ENCODE measurements around the gene LYSET. TPM values are rescaled to one million over a fixed set of nuclear protein-coding genes. Genes with fewer than 3 reads are reported as not detected.
"Not testable (repeated sequence)": the region's sequence is repeated elsewhere in the genome, so short reads cannot be mapped to it uniquely, and the experiment has no call there.

The LYSET gene
- total RNA-seq, 1 donor from 2014 or later, result 13.1 TPM

DNA sequence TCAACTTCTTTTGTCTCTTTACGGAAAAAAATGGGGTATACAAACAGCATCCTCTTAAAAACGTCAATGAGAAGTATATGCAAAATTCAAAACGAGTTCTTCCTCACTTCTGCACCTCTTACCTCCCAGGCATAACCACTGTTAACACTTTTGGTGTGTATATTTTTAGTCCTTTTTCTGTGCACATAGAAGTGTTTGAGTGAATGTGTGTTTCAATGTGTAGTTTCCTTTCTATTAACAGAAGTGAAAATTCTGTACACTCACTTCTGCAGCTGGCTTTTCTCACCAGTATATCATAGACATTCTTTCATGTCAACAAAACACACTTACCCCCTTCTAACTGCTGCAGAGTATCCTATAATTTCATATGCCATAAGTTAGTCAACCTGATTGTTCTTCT is 27.3 kb downstream of the LYSET start:
- Mint-ChIP-seq H3K4me3 (no peak overlapping the region), H3K4me1 (ENCODE audit: low read depth) (peaks cover 26% of the 10 kb centered on the region), H3K27me3 (ENCODE audit: insufficient read depth) (no peaks in the 10 kb centered on the region), H3K27ac (no peak overlapping the region), H3K9me3 (no peaks in the 10 kb centered on the region), H3K36me3 (ENCODE audit: low read depth) (peaks cover 29% of the 10 kb centered on the region)
- no peak for DNase-seq (ENCODE audit: low spot score)
- intact Hi-C loops (cut with micrococcal nuclease), result no loop called here

DNA sequence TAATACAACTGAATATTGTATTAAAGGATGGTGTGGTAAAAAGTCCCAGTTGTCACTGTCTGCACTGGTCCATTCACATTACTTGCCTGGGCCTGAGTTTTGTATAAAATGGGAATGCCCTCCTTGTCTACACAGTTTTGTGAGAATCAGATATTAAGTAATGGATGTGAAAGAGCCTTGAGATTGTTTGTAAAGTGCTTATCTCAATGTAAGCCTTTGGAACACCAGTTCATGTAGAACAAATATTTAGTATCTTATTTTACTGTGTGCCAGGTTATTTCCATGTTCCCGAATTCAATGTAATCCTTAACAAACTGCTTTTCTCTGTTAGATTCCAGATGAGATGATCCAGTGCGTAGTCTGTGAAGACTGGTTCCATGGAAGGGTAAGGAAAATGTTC is 29.5 kb downstream of the LYSET start:
- H3K9me3 Mint-ChIP-seq, result no peaks in the 10 kb centered on the region
- peaks cover 7% of the 10 kb centered on the region for H3K4me1 Mint-ChIP-seq (ENCODE audit: low read depth)
- no peak for DNase-seq (ENCODE audit: low spot score)
- no peaks in the 10 kb centered on the region for H3K27me3 Mint-ChIP-seq (ENCODE audit: insufficient read depth)
- no peak overlapping the region for H3K4me3 Mint-ChIP-seq
- peaks cover 32% of the 10 kb centered on the region for H3K36me3 Mint-ChIP-seq (ENCODE audit: low read depth)
- no peak overlapping the region for H3K27ac Mint-ChIP-seq
- intact Hi-C loops (cut with micrococcal nuclease), result no loop called here

GRCh38 chr14:93219103-93219726 is 34.1 kb downstream of the LYSET start:
- Mint-ChIP-seq H3K9me3 (no peaks in the 10 kb centered on the region), H3K27me3 (ENCODE audit: insufficient read depth) (no peaks in the 10 kb centered on the region), H3K27ac (no peak overlapping the region), H3K36me3 (ENCODE audit: low read depth) (peaks cover 29% of the 10 kb centered on the region), H3K4me3 (no peak overlapping the region), H3K4me1 (ENCODE audit: low read depth) (no peaks in the 10 kb centered on the region)
- DNase-seq (ENCODE audit: low spot score), result peak; percentile 14
- intact Hi-C loops (cut with micrococcal nuclease), result loop anchor here (1.0 kb wide), 4 partner anchors 11 to 267 kb away; partner anchors contain the start of gene LYSET

DNA sequence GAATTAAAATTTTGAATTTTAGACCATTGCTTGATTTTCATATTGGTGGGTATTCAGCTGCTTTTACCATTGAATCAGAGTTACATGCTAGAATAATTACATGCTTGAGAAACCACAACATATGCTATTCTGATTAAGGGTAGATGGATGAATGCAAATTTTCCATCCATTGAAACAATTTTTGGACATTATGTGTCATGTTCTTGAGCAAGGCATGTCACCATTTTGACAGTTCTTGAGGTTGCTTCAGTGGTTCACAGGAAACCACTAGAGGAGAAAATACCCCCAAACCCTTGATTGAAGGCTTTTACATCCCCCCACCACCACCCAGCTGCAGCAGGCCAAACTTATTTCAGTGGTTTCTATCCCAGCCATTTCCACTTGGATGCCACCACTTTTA is 35.4 kb downstream of the LYSET start:
- no peak overlapping the region for H3K4me3 Mint-ChIP-seq
- DNase-seq (ENCODE audit: low spot score), result no peak
- H3K27me3 Mint-ChIP-seq (ENCODE audit: insufficient read depth), result no peaks in the 10 kb centered on the region
- H3K36me3 Mint-ChIP-seq (ENCODE audit: low read depth), result peaks cover 29% of the 10 kb centered on the region
- H3K27ac Mint-ChIP-seq, result no peak overlapping the region
- intact Hi-C loops (cut with micrococcal nuclease), result no loop called here
- no peaks in the 10 kb centered on the region for H3K4me1 Mint-ChIP-seq (ENCODE audit: low read depth)
- H3K9me3 Mint-ChIP-seq, result no peaks in the 10 kb centered on the region

- Mint-ChIP-seq H3K4me3 (no peak overlapping the region), H3K36me3 (ENCODE audit: low read depth) (peaks cover 39% of the 10 kb centered on the region), H3K27ac (no peak overlapping the region), H3K4me1 (ENCODE audit: low read depth) (no peaks in the 10 kb centered on the region), H3K27me3 (ENCODE audit: insufficient read depth) (no peaks in the 10 kb centered on the region), H3K9me3 (no peaks in the 10 kb centered on the region)
- no peak for DNase-seq (ENCODE audit: low spot score)
- intact Hi-C loops (cut with micrococcal nuclease), result no loop called here
Measured at GRCh38 chr14:93223565-93223964, 38.4 kb downstream of the LYSET start.

DNA sequence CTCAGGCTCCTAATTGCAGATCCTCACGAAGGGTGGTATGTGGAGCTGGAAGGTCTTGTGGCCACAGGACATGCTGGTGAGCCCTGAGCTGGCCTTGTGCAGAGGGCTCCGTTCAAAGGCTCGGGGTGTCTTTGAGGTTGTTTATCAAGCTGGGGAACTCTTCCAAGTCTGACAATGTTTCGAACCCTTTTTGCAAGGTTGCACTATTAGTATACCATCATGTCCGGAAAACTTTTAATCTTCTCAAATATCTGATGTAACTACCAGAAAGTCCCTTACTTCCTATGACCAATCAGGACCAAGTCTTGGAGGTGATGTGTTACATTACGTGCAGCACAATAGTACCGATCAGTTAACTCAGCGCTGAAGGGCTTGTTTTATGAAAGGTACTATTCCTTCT is 43.4 kb downstream of the LYSET start:
- Mint-ChIP-seq H3K36me3 (ENCODE audit: low read depth) (peaks cover 28% of the 10 kb centered on the region), H3K27ac (no peak overlapping the region), H3K4me1 (ENCODE audit: low read depth) (peaks cover 8% of the 10 kb centered on the region), H3K4me3 (no peak overlapping the region), H3K27me3 (ENCODE audit: insufficient read depth) (peaks cover 6% of the 10 kb centered on the region), H3K9me3 (no peaks in the 10 kb centered on the region)
- DNase-seq (ENCODE audit: low spot score), result no peak
- intact Hi-C loops (cut with micrococcal nuclease), result no loop called here

- peaks cover 23% of the 10 kb centered on the region for H3K36me3 Mint-ChIP-seq (ENCODE audit: low read depth)
- H3K4me1 Mint-ChIP-seq (ENCODE audit: low read depth), result peaks cover 8% of the 10 kb centered on the region
- H3K27me3 Mint-ChIP-seq (ENCODE audit: insufficient read depth), result peaks cover 8% of the 10 kb centered on the region
- no peaks in the 10 kb centered on the region for H3K9me3 Mint-ChIP-seq
- intact Hi-C loops (cut with micrococcal nuclease), result no loop called here
- peak overlapping the region; percentile 72 for H3K4me3 Mint-ChIP-seq
- no peak overlapping the region for H3K27ac Mint-ChIP-seq
- no peak for DNase-seq (ENCODE audit: low spot score)
Measured at GRCh38 chr14:93230539-93230938, 45.4 kb downstream of the LYSET start.

- DNase-seq (ENCODE audit: low spot score), result no peak
- Mint-ChIP-seq H3K9me3 (no peaks in the 10 kb centered on the region), H3K27ac (peak overlapping the region; percentile 18), H3K36me3 (ENCODE audit: low read depth) (peaks cover 15% of the 10 kb centered on the region), H3K4me1 (ENCODE audit: low read depth) (peaks cover 8% of the 10 kb centered on the region), H3K27me3 (ENCODE audit: insufficient read depth) (peaks cover 8% of the 10 kb centered on the region), H3K4me3 (peak overlapping the region; percentile 72)
- intact Hi-C loops (cut with micrococcal nuclease), result no loop called here
Measured at GRCh38 chr14:93231129-93231979, 46.2 kb downstream of the LYSET start.

DNA sequence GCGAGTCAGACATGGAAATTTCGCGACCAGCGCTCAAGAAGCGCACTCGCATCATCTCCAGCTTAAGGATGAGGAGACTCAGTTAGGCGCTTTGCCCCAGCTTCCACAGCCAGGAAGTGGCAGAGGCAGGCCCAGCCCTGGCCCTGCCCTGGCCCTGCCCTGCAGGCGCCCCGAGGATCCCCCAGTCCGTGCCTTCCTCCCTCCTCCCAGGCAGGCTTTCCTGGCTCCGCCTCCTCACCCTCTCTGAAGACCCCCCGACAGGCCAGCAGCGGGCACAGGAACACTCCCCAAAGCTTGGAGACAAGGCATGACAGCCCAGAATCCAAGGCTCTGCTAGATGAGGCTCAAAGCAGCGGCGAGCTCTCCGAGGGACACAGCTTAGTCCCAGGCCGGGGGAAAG is 47.0 kb downstream of the LYSET start:
- Mint-ChIP-seq H3K4me3 (no peak overlapping the region), H3K27me3 (ENCODE audit: insufficient read depth) (peaks cover 8% of the 10 kb centered on the region), H3K4me1 (ENCODE audit: low read depth) (peaks cover 8% of the 10 kb centered on the region), H3K27ac (no peak overlapping the region), H3K9me3 (no peaks in the 10 kb centered on the region), H3K36me3 (ENCODE audit: low read depth) (peaks cover 11% of the 10 kb centered on the region)
- intact Hi-C loops (cut with micrococcal nuclease), result no loop called here
- no peak for DNase-seq (ENCODE audit: low spot score)

- H3K36me3 Mint-ChIP-seq (ENCODE audit: low read depth); H3K4me3 Mint-ChIP-seq; H3K27ac Mint-ChIP-seq; DNase-seq (ENCODE audit: low spot score); H3K27me3 Mint-ChIP-seq (ENCODE audit: insufficient read depth); intact Hi-C loops (cut with micrococcal nuclease); H3K4me1 Mint-ChIP-seq (ENCODE audit: low read depth); H3K9me3 Mint-ChIP-seq: not testable (repeated sequence)
Measured at GRCh38 chr14:93233078-93233477, 48.0 kb downstream of the LYSET start.

GRCh38 chr14:93234798-93235197 is 49.7 kb downstream of the LYSET start:
- Mint-ChIP-seq H3K27me3 (ENCODE audit: insufficient read depth) (peaks cover 8% of the 10 kb centered on the region), H3K4me3 (no peak overlapping the region), H3K36me3 (ENCODE audit: low read depth) (no peaks in the 10 kb centered on the region), H3K9me3 (no peaks in the 10 kb centered on the region), H3K27ac (no peak overlapping the region), H3K4me1 (ENCODE audit: low read depth) (peaks cover 8% of the 10 kb centered on the region)
- intact Hi-C loops (cut with micrococcal nuclease), result no loop called here
- no peak for DNase-seq (ENCODE audit: low spot score)
